AG09319 (cell line): ENCODE results near the gene NUP133.

Experiments used
- DNase-seq: peaks from one replicate; pipeline ENCODE4 v3.0.0-alpha.2; 2010; ENCODE audit warnings: low read depth; ENCODE audit errors: extremely low read depth
- TF ChIP-seq, protein P1 (sequence below): IDR thresholded peaks from 2 replicates; pipeline ENCODE4 v1.5.1; 2011; ENCODE audit warnings: low read depth, mild to moderate bottlenecking, inconsistent platforms, low read length, moderate library complexity

NUP133 gene

DNA sequence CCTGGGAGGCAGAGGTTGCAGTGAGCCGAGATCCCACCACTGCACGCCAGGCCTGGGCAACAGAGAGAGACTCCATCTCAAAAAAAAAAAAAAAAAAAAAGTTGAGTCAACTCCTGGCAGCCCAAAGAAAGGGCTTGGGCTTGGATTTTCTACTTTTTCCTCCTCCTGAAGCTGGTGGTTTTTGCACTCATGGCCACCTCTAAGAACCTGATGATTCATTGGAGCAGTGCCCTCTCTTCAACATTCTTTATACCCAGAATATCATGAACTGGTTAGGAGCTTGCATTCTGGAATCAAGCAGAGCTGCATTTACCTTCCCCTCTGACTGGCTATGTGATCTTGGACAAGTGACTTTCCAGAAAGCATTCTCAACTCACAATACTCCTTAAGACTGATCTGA is 70.7 kb downstream of the NUP133 start:
- DNase-seq, result no peak
- TF ChIP-seq, protein P1, sequence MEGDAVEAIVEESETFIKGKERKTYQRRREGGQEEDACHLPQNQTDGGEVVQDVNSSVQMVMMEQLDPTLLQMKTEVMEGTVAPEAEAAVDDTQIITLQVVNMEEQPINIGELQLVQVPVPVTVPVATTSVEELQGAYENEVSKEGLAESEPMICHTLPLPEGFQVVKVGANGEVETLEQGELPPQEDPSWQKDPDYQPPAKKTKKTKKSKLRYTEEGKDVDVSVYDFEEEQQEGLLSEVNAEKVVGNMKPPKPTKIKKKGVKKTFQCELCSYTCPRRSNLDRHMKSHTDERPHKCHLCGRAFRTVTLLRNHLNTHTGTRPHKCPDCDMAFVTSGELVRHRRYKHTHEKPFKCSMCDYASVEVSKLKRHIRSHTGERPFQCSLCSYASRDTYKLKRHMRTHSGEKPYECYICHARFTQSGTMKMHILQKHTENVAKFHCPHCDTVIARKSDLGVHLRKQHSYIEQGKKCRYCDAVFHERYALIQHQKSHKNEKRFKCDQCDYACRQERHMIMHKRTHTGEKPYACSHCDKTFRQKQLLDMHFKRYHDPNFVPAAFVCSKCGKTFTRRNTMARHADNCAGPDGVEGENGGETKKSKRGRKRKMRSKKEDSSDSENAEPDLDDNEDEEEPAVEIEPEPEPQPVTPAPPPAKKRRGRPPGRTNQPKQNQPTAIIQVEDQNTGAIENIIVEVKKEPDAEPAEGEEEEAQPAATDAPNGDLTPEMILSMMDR, result no peak

GRCh38 chr1:229436201-229436600 is 71.9 kb downstream of the NUP133 start:
- TF ChIP-seq, protein P1, result no peak

GRCh38 chr1:229434641-229435051 is 73.5 kb downstream of the NUP133 start:
- TF ChIP-seq, protein P1, result no peak
- DNase-seq, result no peak

More at GRCh38 chr1:229436201-229436600, 71.9 kb downstream of the NUP133 start:
- no peak for DNase-seq

DNA sequence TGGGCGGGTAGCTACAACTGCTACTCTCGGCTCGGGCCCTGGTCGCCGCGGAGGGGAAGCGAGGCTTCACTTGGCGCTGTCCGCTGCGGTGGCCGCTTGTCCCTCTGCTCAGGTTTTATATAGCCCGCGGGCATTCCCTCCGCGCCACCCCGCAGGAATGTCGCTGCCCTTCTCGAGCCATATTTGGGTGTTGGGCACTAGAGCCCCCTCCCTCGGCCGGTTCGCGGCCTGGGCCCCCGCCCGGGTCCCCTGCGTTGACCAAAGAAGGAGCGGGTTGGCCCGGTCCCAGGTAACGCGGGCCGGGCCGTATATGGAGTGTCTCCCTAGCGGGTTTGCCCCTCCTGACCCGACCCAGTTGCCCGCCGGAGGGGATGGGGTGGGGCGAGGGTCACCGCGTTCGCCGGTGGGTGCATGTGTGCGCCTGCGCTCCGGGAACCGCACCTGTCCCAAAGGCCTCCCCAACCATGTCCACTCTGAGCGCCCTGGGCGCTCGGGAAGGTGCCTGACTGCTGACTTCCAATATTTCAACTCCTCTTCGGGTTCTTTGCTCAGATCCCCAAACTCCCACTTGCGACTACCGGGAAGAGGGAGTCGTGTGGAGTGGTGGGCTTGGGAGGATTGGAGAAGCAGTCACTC is 74.0 kb downstream of the NUP133 start, which contains the start of gene ACTA1:
TSS of gene ACTA1 (minus strand) at position 90 of the 636 bp plus-strand sequence. CDS start 979 bp downstream, outside the sequence.
- no peak for DNase-seq
- TF ChIP-seq, protein P1, result no peak

GRCh38 chr1:229433364-229434004 is 74.7 kb downstream of the NUP133 start:
- no peak for DNase-seq
- TF ChIP-seq, protein P1, result no peak

GRCh38 chr1:229432905-229433304 is 75.2 kb downstream of the NUP133 start:
- TF ChIP-seq, protein P1, result no peak
- DNase-seq, result no peak

GRCh38 chr1:229432116-229432461 is 76.1 kb downstream of the NUP133 start:
- no peak for DNase-seq
- TF ChIP-seq, protein P1, result no peak
